ENCODE results near the gene HMCN2.

Gene HMCN2

DNA sequence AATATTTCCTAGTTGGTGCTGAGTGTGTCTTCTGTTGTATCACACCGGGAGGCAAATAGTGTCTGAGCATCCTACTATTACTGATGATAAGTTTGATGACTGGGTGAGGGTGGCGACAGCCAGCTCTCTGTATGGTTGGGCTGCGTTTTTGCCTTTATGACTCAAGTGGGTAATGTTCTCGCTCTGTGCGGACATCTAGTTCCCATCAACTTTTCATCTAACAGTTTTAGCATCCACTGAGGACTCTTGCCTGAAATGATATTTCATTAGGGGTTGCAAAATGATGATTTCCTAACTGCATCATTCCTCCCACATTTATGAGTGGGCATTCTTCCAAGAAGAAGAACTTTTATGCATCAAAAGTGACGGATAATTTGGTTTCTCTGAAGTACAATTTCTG lies 26.5 kb downstream of the HMCN2 start:
- no peak for DNase-seq

GRCh38 chr9:130294664-130295063 lies 29.1 kb downstream of the HMCN2 start:
- no peak for DNase-seq

DNA sequence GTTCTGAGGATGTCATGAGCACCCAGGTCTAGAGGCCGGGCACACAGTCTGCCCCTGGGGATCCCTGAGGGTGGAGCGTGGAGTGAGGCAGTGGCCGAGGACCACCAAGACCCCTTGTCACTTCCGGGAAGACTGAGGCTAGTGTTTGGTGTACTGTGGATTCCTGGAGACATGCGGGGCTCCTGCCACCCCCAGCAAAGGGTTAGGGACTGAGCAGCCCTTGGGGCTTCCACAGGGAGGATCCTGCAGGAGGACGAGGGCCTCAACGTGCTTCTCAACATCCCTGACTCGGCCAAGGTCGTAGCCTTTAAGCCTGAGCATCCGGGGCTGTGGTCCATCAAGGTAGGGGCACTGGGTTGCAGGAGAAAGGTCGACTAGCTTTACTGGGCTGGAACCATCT lies 29.9 kb downstream of the HMCN2 start:
- DNase-seq: no peak

GRCh38 chr9:130295945-130296782 lies 30.6 kb downstream of the HMCN2 start:
- DNase-seq: no peak

GRCh38 chr9:130296783-130297055 lies 31.2 kb downstream of the HMCN2 start:
- no peak for DNase-seq

DNA sequence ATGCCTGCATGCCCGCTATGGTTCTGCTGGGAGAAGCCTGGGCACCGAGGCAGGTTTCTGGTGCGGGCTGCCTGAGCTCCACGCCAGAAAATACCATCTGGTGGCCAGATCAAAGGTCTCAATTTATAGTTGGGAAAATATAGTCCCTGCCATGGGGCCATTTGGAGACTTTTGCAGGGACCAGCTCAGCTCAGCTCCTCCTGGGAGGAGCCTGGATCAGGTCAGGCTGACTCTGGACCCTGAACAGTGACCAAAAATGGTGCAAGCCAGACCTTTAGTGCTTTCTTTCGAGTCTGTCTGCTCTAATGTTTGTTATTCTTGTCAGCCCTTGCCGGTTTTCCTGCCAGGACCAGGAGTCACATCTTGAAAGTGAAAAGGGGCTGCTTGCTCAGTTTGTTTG lies 31.8 kb downstream of the HMCN2 start:
- DNase-seq: no peak

GRCh38 chr9:130298662-130299279 lies 33.2 kb downstream of the HMCN2 start:
- no peak for DNase-seq

DNA sequence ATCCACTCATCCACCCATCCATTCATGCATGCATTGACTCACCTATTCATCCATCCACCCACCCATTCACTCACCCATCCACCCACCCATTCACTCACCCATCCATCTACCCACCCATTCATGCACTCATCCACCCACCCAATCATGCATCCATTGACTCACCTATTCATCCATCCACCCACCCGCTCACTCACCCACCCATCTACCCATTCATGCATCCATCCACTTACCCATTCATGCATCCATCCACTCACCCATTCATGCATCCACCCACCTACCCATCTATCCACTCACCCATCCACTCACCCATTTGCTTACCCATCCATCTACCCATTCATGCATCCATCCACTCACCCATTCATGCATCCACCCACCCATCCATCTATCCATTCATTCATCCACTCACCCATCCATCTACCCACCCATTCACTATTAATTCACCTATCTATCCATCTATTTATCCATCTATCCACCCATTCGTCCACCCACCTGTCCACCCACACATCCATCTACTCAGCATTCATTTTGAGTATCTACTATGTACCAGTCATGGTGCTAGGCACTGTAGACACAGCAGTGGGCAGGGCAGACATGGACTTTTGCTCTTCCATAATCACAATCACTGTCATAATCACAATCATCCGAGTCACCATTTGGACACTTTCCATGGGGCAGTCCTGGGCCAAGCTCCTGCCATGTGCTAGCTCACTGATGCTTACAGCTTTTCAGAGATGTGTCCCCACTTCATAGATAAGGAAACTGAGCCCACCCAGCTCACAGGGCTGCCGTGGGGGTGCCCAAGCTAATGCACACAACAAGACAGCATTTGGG lies 34.4 kb downstream of the HMCN2 start:
- no peak for DNase-seq

- DNase-seq: no peak
Measured at GRCh38 chr9:130300739-130301138, 35.2 kb downstream of the HMCN2 start.

DNA sequence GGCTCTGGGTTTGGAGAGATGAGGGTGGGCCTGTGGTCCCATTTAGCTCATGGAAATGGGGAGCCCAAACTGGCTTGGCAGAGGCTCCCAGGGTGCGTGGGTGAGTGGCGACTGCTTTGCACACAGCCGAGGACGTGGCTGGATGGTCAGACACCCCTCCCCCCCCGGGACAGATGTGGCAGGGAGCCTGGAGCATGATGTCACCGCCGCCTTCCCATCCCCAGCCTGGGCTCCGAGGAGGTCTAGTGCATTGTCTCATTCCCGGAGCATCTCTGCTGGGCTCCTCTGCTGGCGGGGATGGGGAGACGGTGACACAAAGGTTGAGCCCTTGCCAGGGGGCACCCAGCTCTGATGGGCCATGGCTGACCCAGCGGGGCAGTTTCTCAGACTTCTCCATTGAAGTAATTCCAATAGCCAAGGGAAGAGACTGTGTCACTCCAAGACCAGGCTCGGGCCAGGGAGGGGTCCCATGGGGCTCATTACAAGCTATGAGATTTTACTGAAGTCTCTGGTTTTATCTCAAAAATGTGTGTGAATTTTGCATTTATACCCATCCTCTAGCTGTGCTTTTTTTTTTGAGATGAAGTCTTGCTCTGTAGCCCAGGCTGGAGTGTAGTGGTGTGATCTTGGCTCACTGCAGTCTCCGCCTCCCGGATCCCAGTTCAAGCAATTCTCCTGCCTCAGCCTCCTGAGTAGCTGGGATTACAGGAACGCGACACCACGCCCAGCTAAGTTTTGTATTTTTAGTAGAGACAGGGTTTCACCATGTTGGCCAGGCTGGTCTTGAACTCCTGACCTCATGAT lies 36.1 kb downstream of the HMCN2 start:
- DNase-seq: no peak

DNA sequence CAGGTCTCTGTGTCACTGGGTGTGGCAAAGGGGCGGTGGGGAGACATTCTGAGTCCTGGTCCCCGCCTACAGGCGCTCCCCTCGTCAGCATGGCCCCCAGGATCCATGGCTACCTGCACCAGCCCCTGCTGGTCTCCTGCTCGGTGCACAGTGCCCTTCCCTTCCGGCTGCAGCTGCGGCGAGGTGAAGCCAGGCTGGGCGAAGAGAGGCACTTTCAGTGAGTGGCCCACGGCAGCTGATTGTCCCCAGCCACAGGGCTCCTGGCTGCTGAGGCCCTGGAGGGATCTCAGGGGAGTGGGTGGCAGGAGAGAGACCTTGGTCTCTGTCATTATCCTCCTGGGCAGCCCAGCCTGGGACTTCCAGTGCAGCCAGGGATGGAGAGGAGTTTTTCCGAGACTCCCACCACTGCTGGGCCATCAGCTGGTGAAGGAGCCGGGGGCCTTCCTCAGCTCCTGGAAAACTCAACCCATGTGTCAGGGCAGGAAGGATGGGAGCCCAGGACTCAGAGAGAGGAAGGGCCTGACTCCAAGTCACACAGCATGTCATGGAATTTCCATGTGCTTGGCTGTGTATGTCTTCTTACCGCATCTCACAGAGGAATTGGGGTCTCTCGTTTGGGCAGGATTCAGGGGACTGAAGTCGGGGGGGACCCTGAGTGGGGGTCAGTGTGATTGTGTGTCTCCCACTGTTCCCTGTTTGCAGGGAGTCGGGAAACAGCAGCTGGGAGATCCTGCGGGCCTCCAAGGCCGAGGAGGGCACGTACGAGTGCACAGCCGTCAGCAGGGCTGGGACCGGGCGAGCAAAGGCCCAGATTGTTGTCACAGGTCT lies 37.4 kb downstream of the HMCN2 start:
- no peak for DNase-seq

DNA sequence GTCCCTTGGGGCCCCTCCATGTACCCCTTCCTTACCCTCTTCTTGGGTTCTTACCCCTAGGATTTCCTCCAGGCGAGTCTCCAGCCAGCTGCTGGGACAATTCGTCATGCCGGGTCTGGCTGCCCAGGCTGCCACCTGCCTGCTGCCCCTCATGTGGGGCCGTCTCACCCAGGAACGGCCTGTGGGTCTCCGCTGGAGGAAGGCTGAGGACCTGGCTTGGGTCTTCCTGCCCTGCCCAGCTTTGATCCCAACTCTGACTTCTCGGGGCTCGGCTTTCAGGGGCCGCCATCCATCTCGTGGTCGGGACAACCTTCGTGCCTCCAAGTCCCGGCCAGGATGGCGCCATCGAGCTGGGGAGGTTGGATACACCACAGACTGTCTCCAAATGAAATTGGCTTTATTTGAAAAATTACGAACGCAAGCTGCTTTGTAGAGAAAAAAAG lies 38.1 kb downstream of the HMCN2 start:
- DNase-seq: no peak

DNA sequence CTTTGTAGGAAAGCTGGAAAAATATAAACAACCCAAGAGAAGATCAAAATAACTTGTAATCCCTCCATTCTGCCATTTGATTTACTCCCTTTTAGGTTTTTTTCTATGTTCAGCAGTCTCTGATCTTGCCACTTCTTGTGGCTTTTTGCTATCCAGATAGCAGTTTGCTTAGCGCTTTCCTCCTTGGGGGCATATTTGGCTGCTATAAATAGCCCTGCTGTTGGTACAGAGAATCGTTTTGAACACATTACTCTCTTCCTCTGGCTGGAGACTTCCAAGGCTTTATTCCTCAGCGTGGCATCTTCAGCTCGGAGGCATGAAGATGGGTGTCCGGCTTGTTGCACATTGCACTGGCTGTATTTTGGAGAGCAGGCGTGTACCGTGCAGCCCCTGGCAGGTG lies 38.6 kb downstream of the HMCN2 start:
- no peak for DNase-seq

DNA sequence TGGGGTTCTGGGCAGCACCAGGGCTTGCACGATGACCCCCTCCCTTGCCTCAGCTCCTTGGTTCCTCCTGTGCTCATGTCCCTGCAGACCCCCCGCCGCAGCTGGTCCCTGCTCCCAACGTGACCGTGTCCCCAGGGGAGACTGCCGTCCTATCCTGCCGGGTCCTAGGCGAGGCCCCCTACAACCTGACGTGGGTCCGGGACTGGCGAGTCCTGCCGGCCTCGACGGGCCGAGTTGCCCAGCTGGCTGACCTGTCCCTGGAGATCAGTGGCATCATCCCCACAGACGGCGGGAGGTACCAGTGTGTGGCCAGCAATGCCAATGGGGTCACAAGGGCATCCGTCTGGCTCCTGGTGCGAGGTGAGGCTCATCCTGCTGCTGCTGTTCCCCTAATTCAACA lies 39.1 kb downstream of the HMCN2 start:
- no peak for DNase-seq

- DNase-seq: no peak
Measured at GRCh38 chr9:130305381-130305780, 39.8 kb downstream of the HMCN2 start.

- no peak for DNase-seq
Measured at GRCh38 chr9:130306823-130307666, 41.5 kb downstream of the HMCN2 start.

GRCh38 chr9:130307667-130307943 lies 42.0 kb downstream of the HMCN2 start:
- no peak for DNase-seq

- no peak for DNase-seq
Measured at GRCh38 chr9:130308081-130308571, 42.6 kb downstream of the HMCN2 start.

GRCh38 chr9:130309689-130310455 lies 44.3 kb downstream of the HMCN2 start:
- DNase-seq: no peak

DNA sequence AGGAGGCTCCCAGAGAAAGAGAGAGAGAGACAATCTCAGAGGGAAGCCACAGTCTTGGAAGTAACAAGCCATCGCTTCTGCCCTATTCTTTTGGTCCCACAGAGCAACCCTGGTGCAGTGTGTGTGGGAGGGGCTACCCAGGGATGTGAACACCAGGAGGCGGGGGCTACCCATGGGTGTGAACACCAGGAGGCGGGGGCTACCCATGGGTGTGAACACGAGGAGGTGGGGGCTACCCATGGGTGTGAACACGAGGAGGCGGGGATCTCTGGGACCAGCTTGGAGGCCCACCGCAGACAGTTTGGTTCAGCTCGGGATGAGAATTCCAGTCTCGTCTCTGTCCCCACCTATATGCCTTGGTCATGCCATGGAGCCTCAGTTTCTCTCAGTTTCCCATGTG lies 44.9 kb downstream of the HMCN2 start:
- no peak for DNase-seq

Data from DMS153 (cell line).